Endothelial cell (in vitro differentiated cells): Measurements from ENCODE around the gene RTRAF. TPM values are rescaled to one million over a fixed set of nuclear protein-coding genes. Genes with fewer than 3 reads are reported as not detected.

Experiments used
- DNase-seq: peaks from one replicate; pipeline ENCODE4 v3.0.0; 2021; ENCODE audit warnings: low spot score
- H3K27ac Mint-ChIP-seq: one replicate; pipeline ENCODE4 v1.8.0; 2021; ENCODE audit warnings: mixed read lengths, inconsistent platforms; ENCODE audit not compliant: unreplicated experiment
- H3K27me3 Mint-ChIP-seq: one replicate; pipeline ENCODE4 v1.8.0; 2021; ENCODE audit warnings: mild to moderate bottlenecking, moderate library complexity, mixed read lengths, inconsistent platforms; ENCODE audit not compliant: unreplicated experiment
- H3K36me3 Mint-ChIP-seq: one replicate; pipeline ENCODE4 v1.8.0; 2021; ENCODE audit warnings: mild to moderate bottlenecking, low read depth, mixed read lengths, inconsistent platforms; ENCODE audit not compliant: unreplicated experiment
- H3K4me1 Mint-ChIP-seq: one replicate; pipeline ENCODE4 v1.8.0; 2021; ENCODE audit warnings: mild to moderate bottlenecking, mixed read lengths, inconsistent platforms; ENCODE audit not compliant: unreplicated experiment
- H3K4me3 Mint-ChIP-seq: one replicate; pipeline ENCODE4 v1.8.0; 2021; ENCODE audit warnings: mild to moderate bottlenecking, mixed read lengths, inconsistent platforms; ENCODE audit not compliant: unreplicated experiment
- H3K9me3 Mint-ChIP-seq: one replicate; pipeline ENCODE4 v1.8.0; 2021; ENCODE audit warnings: mixed read lengths, inconsistent platforms; ENCODE audit not compliant: unreplicated experiment
- total RNA-seq: library from RNA; stranded (reverse); fragmentation: NEBNext Ultra II Directional; extraction: Animal tissue kit (Norgen Biotek cat#: 25700); gene quantifications from one replicate; pipeline ENCODE4 v1.2.1, GENCODE V29; 2021; ENCODE audit not compliant: unreplicated experiment
- TF ChIP-seq, protein P1 (sequence below): fragments of 200-600 bp; sonication (generic); IDR thresholded peaks from one replicate; pipeline ENCODE4 v1.5.0; 2021; ENCODE audit warnings: antibody characterized with exemption; ENCODE audit not compliant: unreplicated experiment

RTRAF gene
- total RNA-seq, 1 donor from 2014 or later, result 260 TPM

DNA sequence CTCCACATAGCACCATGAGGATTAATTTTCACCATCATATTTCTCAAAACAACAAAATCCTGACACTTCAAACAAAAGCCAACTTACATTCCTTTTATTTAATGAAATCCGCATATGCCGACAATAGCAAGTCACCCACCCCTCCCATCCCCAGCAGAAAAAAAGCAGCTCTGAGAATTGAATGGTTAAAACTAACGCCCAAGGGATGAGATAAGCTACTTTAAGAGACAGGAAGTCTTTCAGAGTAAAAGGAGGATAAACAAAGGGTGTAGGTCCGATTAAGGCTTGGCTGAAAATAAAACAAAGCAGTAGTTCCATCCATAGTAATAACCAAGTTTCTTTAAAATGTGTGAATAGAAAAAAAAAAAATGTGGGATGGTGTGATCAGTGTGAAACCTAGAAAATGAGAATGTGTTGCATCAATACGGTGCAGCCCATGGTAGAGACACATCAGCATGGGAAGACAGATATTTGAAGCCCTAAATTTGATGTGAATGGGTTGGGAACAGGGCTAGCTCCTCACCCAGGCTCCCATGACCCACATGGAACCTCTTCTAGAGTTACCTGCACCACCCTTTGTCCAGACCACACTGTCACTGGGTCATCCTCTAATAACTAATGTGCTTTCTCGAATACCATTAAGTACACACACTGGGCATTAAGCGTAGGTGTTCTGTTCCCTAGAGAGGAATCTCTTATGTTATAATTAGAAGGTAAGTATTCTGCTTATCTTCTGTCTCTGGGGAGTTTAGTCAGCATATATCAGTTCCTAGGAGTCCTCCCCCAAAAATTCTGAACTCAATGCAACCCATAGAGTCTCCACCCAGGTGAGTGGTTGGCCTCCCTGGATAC is 31.7 kb downstream of the RTRAF start:
- Mint-ChIP-seq H3K4me3 (peak overlapping the region; percentile 25), H3K9me3 (no peaks in the 10 kb centered on the region), H3K27ac (peak overlapping the region; percentile 97), H3K36me3 (no peaks in the 10 kb centered on the region), H3K27me3 (peaks cover 10% of the 10 kb centered on the region), H3K4me1 (peaks cover 79% of the 10 kb centered on the region)
- no peak for DNase-seq
- TF ChIP-seq, protein P1, sequence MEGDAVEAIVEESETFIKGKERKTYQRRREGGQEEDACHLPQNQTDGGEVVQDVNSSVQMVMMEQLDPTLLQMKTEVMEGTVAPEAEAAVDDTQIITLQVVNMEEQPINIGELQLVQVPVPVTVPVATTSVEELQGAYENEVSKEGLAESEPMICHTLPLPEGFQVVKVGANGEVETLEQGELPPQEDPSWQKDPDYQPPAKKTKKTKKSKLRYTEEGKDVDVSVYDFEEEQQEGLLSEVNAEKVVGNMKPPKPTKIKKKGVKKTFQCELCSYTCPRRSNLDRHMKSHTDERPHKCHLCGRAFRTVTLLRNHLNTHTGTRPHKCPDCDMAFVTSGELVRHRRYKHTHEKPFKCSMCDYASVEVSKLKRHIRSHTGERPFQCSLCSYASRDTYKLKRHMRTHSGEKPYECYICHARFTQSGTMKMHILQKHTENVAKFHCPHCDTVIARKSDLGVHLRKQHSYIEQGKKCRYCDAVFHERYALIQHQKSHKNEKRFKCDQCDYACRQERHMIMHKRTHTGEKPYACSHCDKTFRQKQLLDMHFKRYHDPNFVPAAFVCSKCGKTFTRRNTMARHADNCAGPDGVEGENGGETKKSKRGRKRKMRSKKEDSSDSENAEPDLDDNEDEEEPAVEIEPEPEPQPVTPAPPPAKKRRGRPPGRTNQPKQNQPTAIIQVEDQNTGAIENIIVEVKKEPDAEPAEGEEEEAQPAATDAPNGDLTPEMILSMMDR, result no peak

DNA sequence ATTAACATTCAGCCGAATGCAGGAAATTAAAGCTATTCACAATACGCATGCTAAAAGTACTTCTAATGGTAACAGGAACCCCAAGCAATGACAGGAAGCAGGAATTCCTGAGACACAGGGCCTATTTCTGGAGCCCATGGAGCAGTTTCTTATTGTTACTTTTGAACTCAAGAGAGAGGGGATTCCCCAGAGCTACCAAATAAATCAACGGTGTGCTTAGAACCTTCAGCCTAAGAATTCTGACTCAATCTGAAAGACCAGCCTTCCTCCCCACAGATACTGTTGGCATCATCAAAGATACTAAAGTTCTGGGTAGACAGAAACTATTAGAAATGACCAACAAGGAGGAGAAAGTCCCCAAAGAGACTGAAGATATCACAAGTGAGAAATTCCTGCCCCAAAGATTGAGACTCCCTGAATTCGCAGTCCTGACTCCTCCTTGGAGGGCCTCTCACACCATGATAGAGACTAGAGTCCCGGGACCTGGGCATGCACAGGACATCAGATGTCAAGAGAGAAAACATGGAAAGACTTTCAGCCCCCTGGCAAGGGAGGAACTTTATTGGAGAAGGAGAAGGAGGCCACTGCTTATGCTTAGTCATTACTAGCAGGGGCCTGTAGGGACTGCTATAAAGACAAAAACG is 32.7 kb downstream of the RTRAF start:
- Mint-ChIP-seq H3K9me3 (no peaks in the 10 kb centered on the region), H3K27ac (peak overlapping the region; percentile 97), H3K27me3 (peaks cover 7% of the 10 kb centered on the region), H3K4me3 (no peak overlapping the region), H3K36me3 (no peaks in the 10 kb centered on the region), H3K4me1 (peaks cover 75% of the 10 kb centered on the region)
- TF ChIP-seq, protein P1, result no peak
- DNase-seq, result no peak

DNA sequence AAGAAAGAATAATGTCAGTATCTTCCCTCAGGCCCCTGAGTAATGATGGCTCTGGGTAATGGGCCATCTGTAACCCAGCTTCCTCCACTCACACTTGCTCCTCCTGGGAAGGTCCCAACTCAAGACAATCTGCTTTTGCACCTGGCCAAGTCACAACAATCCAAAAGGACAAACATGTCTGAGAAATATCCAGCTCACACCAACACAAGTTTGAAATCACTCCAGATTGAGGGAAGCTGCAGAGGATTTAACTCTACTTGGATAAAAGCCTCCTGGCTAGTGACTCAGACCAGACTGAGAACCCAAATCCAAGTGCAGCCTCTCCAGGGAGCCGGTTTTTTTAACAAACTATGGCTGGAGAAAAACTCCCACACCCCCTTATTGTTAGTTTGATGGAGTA is 34.2 kb downstream of the RTRAF start:
- no peaks in the 10 kb centered on the region for H3K9me3 Mint-ChIP-seq
- no peak overlapping the region for H3K4me3 Mint-ChIP-seq
- peaks cover 66% of the 10 kb centered on the region for H3K4me1 Mint-ChIP-seq
- peaks cover 3% of the 10 kb centered on the region for H3K36me3 Mint-ChIP-seq
- TF ChIP-seq, protein P1, result no peak
- no peak overlapping the region for H3K27ac Mint-ChIP-seq
- peaks cover 2% of the 10 kb centered on the region for H3K27me3 Mint-ChIP-seq
- no peak for DNase-seq

DNA sequence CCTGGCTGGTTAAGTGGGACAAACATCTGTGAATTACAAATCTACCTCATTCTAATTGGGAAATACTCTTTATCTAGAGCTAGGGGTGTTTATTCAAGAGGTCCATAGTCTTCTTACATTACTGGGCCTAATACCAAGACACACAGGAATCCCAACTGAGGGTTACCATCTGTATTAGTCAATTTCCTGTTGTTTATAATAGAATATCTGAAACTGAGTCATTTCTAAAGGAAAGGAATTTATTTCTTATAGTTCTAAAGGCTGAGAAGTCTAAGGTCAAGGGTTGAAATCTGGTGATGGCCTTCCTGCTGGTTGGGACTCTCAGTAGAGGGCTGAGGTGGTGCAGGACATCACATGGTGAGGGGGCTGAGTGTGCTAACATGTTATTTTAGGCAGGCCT is 36.0 kb downstream of the RTRAF start:
- no peaks in the 10 kb centered on the region for H3K9me3 Mint-ChIP-seq
- H3K36me3 Mint-ChIP-seq, result peaks cover 4% of the 10 kb centered on the region
- H3K4me1 Mint-ChIP-seq, result peaks cover 61% of the 10 kb centered on the region
- peaks cover 2% of the 10 kb centered on the region for H3K27me3 Mint-ChIP-seq
- DNase-seq, result no peak
- H3K27ac Mint-ChIP-seq, result no peak overlapping the region
- no peak overlapping the region for H3K4me3 Mint-ChIP-seq
- TF ChIP-seq, protein P1, result no peak
